ENCODE measurements around the gene TMEM240. TPM values are rescaled to one million over a fixed set of nuclear protein-coding genes. Genes with fewer than 3 reads are reported as not detected.

TMEM240 gene
- total and polyA plus RNA-seq, 9 of the 15 experiments (the other 6 are each of a cell fraction or from before 2014, with no cell fraction given), result 0.24 to 2.0 (median 0.69) TPM; not detected in 5

DNA sequence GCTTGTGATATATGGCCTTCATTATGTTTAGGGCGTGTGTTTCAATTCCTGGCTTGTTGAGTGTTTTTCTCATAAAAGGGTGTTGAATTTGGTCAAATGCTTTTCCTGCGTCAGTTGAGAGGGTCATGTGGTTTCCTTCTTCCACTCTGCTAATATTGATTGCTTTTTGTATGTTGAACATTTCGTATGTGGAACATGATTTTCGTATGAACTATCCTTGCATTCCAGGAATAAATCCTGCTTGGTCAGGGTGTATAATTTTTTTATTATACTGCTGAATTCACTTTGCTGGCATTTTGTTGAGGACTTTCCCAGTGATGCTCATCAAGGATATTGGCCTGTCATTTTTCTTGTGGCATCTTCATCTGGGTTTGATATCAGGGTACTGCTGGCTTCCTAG lies 33.1 kb downstream of the TMEM240 start:
- no peak overlapping the region for H3K27ac ChIP-seq (ENCODE audit: extremely low read depth, low read depth, low read length)
- H3K4me2 ChIP-seq (ENCODE audit: insufficient read depth, low read length), result no peak overlapping the region
- TF ChIP-seq NR3C1 (CRISPR knock-in tag; IDR thresholded peaks at IDR 0.05), result no peak
- TF ChIP-seq ZNF77 (CRISPR knock-in tag; IDR thresholded peaks at IDR 0.05), result no peak
- TF ChIP-seq ZNF584 (CRISPR knock-in tag; IDR thresholded peaks at IDR 0.05; ENCODE audit: low read depth), result no peak
- TF ChIP-seq TRIM24 (IDR thresholded peaks at IDR 0.05), result peak in 1 of 2 experiments; percentile 14; a peak in 1 of 4 replicates
- peak; percentile 92 for TF ChIP-seq ZNF324 (CRISPR knock-in tag; IDR thresholded peaks at IDR 0.05)
- no peak for TF ChIP-seq FOXJ3 (CRISPR knock-in tag; IDR thresholded peaks at IDR 0.05)
- no peak for TF ChIP-seq ZBTB5 (IDR thresholded peaks at IDR 0.05)
- no peak for TF ChIP-seq DDX20 (tag; IDR thresholded peaks at IDR 0.05; ENCODE audit: low read depth)
- TF ChIP-seq GTF2F1 (IDR thresholded peaks at IDR 0.05; ENCODE audit: low read depth, low read length), result no peak
- TF ChIP-seq CXXC5 (CRISPR knock-in tag; IDR thresholded peaks at IDR 0.05), result no peak
- TF ChIP-seq ZNF239 (CRISPR knock-in tag; IDR thresholded peaks at IDR 0.05), result no peak
- TF ChIP-seq ZNF23 (CRISPR knock-in tag; IDR thresholded peaks at IDR 0.05), result no peak
- no peak for TF ChIP-seq ILF3 (IDR thresholded peaks at IDR 0.05; ENCODE audit: borderline replicate concordance)
- TF ChIP-seq ZNF280A (IDR thresholded peaks at IDR 0.05; ENCODE audit: low read depth, partially characterized antibody), result peak; percentile 25
- no peak for TF ChIP-seq NEUROD1 (IDR thresholded peaks at IDR 0.05; ENCODE audit: borderline replicate concordance, low read depth, low read length, partially characterized antibody)
- TF ChIP-seq, protein P1, sequence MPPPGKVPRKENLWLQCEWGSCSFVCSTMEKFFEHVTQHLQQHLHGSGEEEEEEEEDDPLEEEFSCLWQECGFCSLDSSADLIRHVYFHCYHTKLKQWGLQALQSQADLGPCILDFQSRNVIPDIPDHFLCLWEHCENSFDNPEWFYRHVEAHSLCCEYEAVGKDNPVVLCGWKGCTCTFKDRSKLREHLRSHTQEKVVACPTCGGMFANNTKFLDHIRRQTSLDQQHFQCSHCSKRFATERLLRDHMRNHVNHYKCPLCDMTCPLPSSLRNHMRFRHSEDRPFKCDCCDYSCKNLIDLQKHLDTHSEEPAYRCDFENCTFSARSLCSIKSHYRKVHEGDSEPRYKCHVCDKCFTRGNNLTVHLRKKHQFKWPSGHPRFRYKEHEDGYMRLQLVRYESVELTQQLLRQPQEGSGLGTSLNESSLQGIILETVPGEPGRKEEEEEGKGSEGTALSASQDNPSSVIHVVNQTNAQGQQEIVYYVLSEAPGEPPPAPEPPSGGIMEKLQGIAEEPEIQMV (tag; conservative IDR thresholded peaks at IDR 0.05; ENCODE audit: low read depth), result no peak
- peaks cover 8 to 25% of the 10 kb centered on the region in 2 experiments; a peak in 4 of 5 replicates for H3K4me1 ChIP-seq (replicated peaks in 1 of 2; ENCODE audit: control insufficient read depth in 2 of 2, insufficient read depth in 2 of 2, low read length in 2 of 2)
- intact Hi-C loops (cut with micrococcal nuclease) (loop anchor here (10.0 kb wide), 1 partner anchor 133 kb away; the partner anchor contains the start of gene AURKAIP1), in situ Hi-C loops (cut with MboI) (no loop called here)
- peaks cover 3% of the 10 kb centered on the region; the same call in 1 of the 2 replicates for H3K9me3 ChIP-seq (replicated peaks; ENCODE audit: control insufficient read depth, insufficient read depth, low read depth, low read length)
- no TSS peak for BruUV-seq (replicated peaks)
- H4K20me1 ChIP-seq (replicated peaks; ENCODE audit: control insufficient read depth, insufficient read depth, low read length), result no peaks in the 10 kb centered on the region
- FAIRE-seq (no peak), ATAC-seq (no peak), DNase-seq (ENCODE audit: extremely low read depth in 1 of 4, low spot score in 3 of 4) (no peak)
- H3K79me2 ChIP-seq (ENCODE audit: control insufficient read depth, insufficient read depth, low read length), result peaks cover 15% of the 10 kb centered on the region
- no peaks in the 10 kb centered on the region for H3K27me3 ChIP-seq (ENCODE audit: control insufficient read depth in 2 of 2, insufficient read depth in 2 of 2, low read length in 2 of 2)
- POLR2A ChIA-PET, result no interaction called here
- H3K36me3 ChIP-seq (ENCODE audit: control insufficient read depth, insufficient read depth, low read length), result no peaks in the 10 kb centered on the region
- 72% methylated on average over 4 of the region's 4 CpGs for WGBS (ENCODE audit: insufficient coverage, low coverage, missing lambda C conversion rate)
- no peak overlapping the region for H3K4me3 ChIP-seq
- CTCF ChIA-PET (ENCODE audit: low intra/inter-chr PET ratio), result no interaction called here
- no peaks in the 10 kb centered on the region for H3K9me1 ChIP-seq (ENCODE audit: control insufficient read depth, insufficient read depth, low read length)
- H2AFZ ChIP-seq (ENCODE audit: low read depth, low read length), result no peak overlapping the region
- H3K9ac ChIP-seq (ENCODE audit: insufficient read depth in 1 of 2, low read depth in 2 of 2, low read length in 2 of 2), result no peak overlapping the region
